Measurements from ENCODE around the gene SCN5A.

The SCN5A gene

GRCh38 chr3:38647217-38647970 is 2.1 kb downstream of the SCN5A start:
- no peak for DNase-seq

- no peak for DNase-seq
Observed at GRCh38 chr3:38646630-38647029, 2.9 kb downstream of the SCN5A start.

- no peak for DNase-seq
Observed at GRCh38 chr3:38646062-38646461, 3.4 kb downstream of the SCN5A start.

GRCh38 chr3:38645601-38646000 is 3.9 kb downstream of the SCN5A start:
- DNase-seq: no peak

GRCh38 chr3:38645076-38645475 is 4.4 kb downstream of the SCN5A start:
- no peak for DNase-seq

GRCh38 chr3:38644662-38645053 is 4.8 kb downstream of the SCN5A start:
- DNase-seq: no peak

- no peak for DNase-seq
Observed at GRCh38 chr3:38644016-38644661, 5.3 kb downstream of the SCN5A start.

- DNase-seq: no peak
Observed at GRCh38 chr3:38643592-38643991, 5.9 kb downstream of the SCN5A start.

- no peak for DNase-seq
Observed at GRCh38 chr3:38643090-38643489, 6.4 kb downstream of the SCN5A start.

- no peak for DNase-seq
Observed at GRCh38 chr3:38641461-38642110, 7.9 kb downstream of the SCN5A start.

- DNase-seq: no peak
Observed at GRCh38 chr3:38640661-38641452, 8.6 kb downstream of the SCN5A start.

- DNase-seq: no peak
Observed at GRCh38 chr3:38638354-38638753, 11.1 kb downstream of the SCN5A start.

GRCh38 chr3:38637906-38638305 is 11.6 kb downstream of the SCN5A start:
- no peak for DNase-seq

- DNase-seq: no peak
Observed at GRCh38 chr3:38636881-38637280, 12.6 kb downstream of the SCN5A start.

- no peak for DNase-seq
Observed at GRCh38 chr3:38636464-38636863, 13.0 kb downstream of the SCN5A start.

- no peak for DNase-seq
Observed at GRCh38 chr3:38634111-38634510, 15.4 kb downstream of the SCN5A start.

- DNase-seq: no peak
Observed at GRCh38 chr3:38632989-38633388, 16.5 kb downstream of the SCN5A start.

- no peak for DNase-seq
Observed at GRCh38 chr3:38630606-38631005, 18.9 kb downstream of the SCN5A start.

- no peak for DNase-seq
Observed at GRCh38 chr3:38630070-38630469, 19.4 kb downstream of the SCN5A start.

GRCh38 chr3:38628835-38629234 is 20.7 kb downstream of the SCN5A start:
- DNase-seq: no peak

- no peak for DNase-seq
Observed at GRCh38 chr3:38627956-38628355, 21.5 kb downstream of the SCN5A start.

- DNase-seq: no peak
Observed at GRCh38 chr3:38626171-38626570, 23.3 kb downstream of the SCN5A start.

- DNase-seq: no peak
Observed at GRCh38 chr3:38623539-38623938, 25.9 kb downstream of the SCN5A start.

Measured in activated CD4-positive, alpha-beta T cell treated with anti-CD3 and anti-CD28 coated beads, Interleukin-2, amount 50 U/mL, for 4 hours (primary cell).